ENCODE data around the gene NAXE.
"Not testable (repeated sequence)": the region's sequence is repeated elsewhere in the genome, so short reads cannot be mapped to it uniquely, and the experiment has no call there.

Gene NAXE

DNA sequence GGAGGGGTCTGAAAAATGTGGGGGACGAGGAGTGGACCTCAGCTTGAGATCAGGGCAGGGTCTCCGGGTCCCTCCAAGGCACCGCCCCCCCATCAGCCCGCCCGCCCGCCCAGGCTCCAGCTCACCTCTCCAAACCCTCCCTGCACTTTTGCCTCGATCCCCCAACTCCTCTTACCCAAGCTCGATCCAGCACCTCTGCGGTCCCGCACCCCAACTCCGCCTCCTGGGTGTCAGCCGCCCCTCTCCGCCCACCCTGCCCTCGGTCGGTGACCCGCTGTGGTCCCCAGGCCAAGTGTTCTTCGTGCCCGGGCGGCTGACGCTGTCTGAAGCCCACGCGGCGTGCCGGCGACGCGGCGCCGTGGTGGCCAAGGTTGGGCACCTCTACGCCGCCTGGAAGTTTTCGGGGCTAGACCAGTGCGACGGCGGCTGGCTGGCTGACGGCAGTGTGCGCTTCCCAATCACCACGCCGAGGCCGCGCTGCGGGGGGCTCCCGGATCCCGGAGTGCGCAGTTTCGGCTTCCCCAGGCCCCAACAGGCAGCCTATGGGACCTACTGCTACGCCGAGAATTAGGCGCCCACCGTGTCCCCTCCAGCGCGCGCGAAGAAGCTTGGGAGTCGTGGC, 33.3 kb downstream of the NAXE start:
- DNase-seq = no peak

DNA sequence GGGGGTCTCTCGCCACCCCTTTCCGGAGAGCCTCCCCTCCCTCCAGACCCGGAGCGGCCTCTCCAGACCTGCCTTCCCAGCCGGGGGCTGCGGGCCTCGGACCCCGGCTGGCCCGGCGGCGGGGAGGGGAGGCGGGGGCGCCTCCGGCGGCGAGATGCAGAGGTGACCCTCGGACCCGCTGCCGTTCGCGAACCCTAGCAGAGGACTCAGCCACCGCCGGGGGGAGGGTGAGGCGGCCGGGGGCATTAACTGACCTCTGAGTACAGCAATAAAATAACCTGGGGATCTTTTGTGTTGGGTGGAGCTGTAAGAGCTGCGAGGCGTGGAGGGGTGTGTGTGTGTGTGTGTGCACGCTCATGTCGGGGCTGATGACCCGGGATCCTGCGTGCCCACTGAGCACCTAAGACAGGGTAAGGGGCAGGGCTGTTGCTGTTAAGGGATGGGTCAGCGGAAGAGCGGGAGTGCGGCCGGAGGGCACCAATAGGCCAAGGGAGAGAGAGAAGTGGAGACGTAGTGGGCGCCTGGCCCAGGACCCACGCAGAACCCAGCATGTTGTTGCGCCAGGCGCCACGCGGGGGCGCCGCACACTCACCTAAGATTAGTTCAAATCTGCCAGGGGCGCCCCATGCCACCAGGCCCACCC, 34.0 kb downstream of the NAXE start:
- peak; percentile 38 for DNase-seq

DNA sequence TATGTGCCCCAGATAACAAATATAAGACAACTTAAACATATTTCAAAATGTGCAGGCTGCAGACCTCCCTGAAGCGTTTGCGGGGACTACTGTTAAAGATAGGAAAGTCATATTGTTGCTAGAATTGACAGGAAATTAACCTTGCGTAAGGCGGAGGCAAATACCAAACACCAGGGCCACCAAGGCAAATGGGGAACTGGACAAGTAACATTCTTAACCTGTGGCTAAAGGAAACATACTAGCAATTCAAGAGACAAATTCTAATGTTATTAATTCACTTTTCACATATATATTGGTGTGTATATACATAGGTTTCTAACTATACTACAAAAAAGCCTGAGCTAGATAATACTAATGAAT, 34.5 kb downstream of the NAXE start:
- no peak for DNase-seq

DNA sequence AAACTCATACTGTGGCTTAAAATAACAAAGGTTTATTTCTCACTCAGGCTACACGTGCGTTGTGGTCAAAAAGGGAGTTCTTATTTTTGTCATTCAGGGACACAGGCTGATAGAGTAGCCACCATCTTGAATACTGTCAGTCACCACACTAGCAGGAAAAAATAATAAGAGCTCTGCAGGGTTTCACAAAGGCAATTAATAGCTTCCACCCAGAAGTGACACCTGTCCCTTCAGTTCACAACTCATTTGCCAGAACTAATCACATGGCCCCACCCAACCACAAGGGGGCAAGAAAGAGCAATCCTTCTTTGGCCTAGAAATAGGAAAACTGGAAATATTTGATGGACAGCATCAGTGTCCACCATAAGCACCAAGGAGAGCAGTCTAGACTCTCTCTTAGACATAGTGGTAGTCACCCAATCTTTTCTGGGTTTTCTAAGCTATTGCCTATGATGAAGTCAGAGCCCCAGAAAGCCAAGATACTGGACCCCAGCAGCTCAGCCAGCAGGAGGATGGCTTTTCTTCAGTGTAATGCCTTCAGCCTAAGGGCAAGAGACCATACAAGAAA, 35.8 kb downstream of the NAXE start:
- no peak for DNase-seq

DNA sequence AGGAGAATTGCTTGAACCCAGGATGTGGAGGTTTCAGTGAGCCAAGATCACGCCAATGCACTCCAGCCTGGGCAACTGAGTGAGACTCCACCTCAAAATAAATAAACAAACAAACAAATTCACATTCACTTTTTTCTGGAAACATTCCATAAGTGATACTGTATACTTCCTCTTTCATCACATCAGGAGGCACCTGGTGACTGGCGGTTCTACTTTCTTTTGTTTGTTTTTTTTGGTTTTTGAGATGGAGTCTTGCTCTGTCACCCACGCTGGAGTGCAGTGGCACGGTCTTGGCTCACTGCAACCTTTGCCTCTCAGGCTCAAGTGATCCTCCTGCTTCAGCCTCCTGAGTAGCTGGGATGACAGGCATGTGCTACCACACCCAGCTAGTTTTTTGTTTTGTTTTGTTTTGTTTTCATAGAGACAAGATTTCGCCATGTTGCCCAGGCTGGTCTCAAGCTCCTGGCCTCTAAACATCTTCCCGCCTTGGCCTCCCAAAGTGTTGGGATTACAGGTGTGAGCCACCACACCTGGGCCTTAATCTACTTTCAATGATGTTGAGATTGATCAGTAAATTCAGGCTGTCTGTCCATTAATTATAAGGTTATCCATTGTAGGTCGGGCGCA, 38.4 kb downstream of the NAXE start:
- no peak for DNase-seq

DNA sequence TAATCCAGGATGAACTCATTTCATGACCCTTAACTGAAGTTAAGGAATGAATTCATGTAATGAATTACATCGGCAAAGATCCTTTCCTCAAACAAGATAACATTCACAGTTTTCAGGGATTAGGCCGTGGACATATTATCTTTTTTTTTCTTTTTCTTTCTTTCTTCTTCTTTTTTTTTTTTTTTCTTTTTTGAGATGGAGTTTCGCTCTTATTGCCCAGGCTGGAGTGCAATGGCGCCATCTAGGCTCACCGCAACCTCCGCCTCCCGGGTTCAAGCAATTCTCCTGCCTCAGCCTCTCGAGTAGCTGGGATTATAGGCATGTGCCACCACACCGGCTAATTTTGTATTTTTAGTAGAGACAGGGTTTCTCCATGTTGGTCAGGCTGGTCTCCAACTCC, 39.6 kb downstream of the NAXE start:
- not testable (repeated sequence) for DNase-seq

DNA sequence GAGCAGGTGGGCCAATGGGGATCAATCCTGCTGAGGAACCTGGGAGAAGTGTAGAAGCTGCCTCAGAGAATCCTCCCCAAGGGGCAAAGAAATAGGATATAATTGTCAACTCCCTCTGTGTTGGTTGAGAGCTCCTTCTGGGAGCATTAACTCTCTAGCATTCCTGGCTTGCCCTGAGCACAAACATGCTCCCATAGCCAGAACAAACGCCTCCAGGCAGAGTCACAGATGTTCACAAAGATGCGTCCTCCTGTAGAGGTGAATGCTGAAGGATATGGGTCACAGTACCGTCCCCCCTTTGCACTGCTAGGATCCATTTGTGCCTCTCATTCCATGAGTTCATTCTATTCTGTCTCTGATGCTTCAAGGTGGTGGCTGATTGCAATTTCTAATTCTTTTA, 40.8 kb downstream of the NAXE start:
- DNase-seq = no peak

DNA sequence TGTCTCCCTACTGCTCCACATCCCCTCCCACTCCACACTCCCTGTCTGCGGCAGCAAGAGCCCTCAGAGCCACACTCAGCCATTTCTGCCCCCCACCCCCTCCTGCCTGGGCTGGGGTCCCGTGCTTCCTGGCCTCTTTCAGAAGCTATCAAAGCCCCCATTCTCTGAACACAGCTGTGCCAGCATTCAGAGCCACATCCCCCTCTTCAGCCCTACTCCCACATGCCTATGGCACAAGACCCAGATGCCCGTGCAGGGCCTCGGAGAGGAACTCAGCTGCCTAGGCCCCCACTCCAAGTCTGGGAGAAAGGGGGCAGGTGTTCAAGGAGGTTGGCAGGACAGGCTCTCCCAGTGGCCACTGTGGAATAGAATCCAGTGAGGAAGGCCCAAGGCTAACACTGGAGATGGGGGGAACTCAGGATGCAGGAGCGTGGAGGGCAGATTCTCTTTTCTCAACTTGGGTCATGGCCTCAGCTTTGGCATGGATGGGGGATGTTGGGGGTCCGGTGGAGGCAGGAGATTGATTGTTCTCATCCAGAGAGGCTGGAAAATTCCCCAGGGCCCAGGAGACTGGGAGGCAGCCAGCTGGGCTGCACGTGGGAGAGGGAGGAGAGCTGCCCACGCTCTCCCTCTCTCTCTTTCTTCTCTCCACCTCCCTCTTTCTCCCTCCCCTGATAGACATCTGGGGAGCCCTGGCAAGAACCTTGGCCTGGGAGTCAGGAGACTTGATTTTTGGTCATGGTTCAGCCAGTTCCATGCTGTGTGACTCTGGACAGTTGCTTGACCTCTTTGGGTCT, 46.8 kb downstream of the NAXE start:
- no peak for DNase-seq

DNA sequence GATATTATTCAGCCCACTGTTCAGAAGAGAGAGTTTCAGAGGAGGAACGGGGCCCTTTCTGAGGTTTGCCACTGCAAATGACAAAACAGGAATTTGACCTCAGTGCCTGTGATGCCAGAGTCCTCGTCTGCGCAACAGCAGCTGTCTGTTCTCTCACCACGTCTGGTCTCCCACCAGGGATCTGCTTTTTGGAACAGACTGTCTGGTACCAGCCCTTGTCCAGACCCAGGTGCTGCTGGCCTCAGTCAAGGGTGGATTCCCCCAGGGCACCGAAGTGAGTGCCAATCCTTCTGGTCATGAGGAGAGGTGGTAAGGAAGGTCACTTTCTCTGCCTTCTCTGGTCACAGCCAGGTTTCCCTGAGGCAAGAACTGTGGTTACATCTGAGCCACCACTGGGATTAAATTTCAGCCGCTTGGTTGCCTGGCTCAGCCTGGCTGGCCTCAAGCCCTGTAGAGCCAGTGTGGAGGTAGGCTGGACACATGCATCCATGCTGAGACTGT, 48.1 kb downstream of the NAXE start:
- DNase-seq = no peak

DNA sequence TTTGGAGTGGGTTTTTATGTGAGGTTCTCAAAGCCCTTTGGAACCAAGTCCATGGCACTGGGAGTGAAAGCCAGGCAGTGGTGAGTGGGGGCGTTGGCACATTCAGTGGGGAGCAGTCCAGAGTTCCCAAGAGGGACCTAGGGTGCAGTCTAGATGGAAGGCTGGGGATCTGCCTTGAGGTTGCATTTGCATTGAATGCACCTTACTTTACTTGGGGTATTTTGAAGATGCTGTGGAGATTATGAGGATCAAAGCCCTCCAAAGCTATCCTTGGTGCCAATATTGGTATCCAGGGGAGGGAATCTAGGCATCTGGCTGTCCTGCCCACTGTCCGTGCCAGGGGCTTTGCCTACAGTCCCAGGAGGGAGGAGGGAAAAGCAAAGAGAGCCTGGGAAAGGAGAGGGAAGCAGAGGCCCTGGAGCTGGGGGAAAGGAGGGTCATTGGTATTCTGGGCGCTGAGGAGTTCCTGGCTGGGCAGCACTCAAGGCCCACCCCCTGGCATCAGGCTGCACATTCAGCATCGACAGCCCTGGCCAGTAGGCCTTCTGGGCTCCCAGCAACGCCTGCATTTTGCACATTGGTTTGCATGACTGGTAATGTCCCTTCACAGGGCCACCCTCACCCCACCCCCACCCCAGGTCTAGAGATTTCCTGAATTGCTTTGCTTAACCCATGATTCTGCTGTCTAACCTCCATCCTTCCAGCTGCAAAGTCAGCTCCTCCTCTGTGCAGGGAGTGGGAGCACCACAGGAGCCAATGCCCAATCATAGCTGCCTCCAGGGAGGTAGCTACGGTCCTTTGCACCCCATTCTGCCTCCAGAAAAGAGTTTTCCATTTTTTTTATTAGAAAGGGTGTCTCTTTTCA, 49.5 kb downstream of the NAXE start:
- DNase-seq = no peak

DNA sequence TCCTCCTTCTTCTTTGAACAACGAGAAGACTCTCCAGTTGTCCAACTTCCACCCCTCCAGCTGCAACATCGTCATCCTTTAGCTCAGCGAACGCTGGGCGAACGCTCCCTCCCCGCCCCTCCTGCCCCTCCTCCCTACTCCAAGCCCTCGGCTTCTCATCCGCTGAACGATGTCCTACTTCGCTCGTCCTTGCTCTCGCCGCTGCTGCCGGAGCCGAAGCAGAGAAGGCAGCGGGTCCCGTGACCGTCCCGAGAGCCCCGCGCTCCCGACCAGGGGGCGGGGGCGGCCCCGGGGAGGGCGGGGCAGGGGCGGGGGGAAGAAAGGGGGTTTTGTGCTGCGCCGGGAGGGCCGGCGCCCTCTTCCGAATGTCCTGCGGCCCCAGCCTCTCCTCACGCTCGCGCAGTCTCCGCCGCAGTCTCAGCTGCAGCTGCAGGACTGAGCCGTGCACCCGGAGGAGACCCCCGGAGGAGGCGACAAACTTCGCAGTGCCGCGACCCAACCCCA, 50.2 kb downstream of the NAXE start, which contains the start of gene BCAN:
TSS of gene BCAN (plus strand) at position 357 of the 504 bp plus-strand sequence. CDS start 3,938 bp downstream, outside the sequence.
- DNase-seq = no peak

DNA sequence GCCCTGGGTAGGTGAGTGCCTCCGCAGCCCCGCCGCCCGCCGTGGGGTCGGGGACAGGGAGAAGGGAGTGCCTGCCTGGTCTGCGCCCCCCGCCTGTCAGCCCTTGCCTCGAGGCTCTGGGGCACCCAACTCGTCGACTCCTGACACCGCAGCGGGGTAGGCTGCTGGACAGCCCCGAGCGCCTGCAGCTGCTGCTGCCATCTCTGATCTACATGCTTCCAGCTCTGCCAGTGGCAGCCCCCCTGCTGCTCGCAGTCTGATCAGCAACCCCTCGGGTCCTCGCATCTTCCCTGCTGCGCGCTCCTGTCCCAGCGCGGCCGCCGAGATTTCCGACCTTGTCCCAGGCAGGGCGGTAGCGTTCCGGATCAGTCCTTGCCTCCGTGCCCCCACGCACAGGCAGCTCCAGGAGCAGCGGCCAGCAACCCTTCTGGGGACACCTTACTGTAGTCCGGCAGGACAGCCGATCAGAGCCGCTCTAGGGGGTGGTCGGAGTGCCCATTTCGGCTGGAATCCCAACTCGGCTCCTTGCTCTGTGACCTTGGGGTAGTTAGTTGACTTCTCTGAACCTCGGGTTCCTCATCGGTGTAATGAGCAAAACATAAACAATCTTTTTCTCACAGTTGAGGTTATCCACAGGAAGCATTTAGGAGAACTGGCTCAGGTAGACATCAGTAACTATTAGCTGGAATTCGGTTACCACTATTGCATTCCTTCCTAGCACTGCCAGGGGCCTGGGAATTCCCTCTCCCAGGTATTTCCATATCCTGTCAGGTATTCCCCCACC, 50.9 kb downstream of the NAXE start:
- DNase-seq = no peak

DNA sequence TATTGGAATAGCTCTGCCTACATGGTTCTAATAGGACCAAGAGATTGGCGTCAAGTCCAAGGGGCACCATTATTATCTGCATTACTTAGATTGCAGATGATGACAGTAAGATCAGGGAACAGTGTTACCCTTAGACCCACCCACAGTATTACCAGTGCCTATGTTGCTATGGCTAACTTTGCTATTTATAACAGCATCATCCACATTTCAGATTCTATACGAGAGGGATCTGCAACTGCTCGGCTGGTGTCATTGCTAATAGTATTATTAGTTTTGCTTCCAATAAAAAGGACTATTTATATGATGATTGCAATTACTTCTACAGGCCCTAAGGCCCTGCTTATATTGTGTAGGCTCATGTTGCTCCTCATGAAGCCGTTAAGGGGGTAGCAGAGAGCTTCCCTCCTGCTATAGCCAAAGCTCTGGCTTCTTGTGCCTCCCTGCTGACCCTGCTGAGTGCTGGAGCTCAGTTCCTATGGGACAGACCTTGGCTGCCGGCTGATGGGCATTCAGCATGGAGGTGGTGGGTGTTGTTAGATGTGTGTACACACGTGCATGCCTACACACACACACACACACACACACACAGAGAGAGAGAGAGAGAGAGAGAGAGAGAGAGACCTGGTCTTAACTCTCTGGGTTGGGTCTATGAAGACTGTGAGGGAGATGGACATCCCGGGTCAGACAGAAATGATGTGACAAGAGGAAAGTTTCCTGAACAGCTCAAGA, 51.6 kb downstream of the NAXE start:
- DNase-seq = no peak

DNA sequence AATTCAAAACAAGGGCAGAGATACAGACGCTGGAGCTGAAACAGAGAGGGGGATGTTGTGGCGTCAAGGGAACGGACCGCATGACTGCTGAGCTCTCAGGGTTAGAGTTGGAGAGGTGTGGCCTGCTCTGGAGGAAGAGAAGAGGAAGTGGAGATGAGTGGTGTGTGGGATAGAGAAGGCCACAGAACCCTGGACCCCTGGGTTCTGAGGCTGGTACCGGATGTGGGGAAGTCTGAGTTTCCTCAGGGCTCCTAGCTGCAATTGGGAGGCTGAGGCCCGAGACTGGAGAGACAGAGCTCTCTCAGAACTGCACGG, 52.2 kb downstream of the NAXE start:
- no peak for DNase-seq
